PFSK-1 (cell line): ENCODE data around the gene APBA2.

ENCODE experiments used
- FOXP2 ChIP-seq: optimal IDR thresholded peaks from 2 replicates; pipeline ENCODE3; 2011; ENCODE audit warnings: borderline replicate concordance, control low read depth, inconsistent platforms; ENCODE audit not compliant: insufficient read depth; ENCODE audit errors: extremely low read length, extremely low read depth
- POLR2AphosphoS5 ChIP-seq: IDR thresholded peaks from 2 replicates; pipeline ENCODE4 v1.6.1; 2012; ENCODE audit warnings: low read depth, mild to moderate bottlenecking, control low read depth, low read length, moderate library complexity
- REST ChIP-seq, 2 experiments: IDR thresholded peaks; 2 replicates each; pipeline versions ENCODE4 v1.6.1 to v1.8.0; 2011 to 2012; ENCODE audit warnings: low read depth in 2 of 2, low read length in 2 of 2, control low read depth in 1 of 2, inconsistent platforms in 1 of 2, mild to moderate bottlenecking in 1 of 2, moderate library complexity in 1 of 2; ENCODE audit not compliant: insufficient read depth in 1 of 2
- SIN3A ChIP-seq: IDR thresholded peaks from 2 replicates; pipeline ENCODE4 v1.6.1; 2012; ENCODE audit warnings: mild to moderate bottlenecking, low read length, moderate library complexity, borderline replicate concordance; ENCODE audit not compliant: insufficient read depth
- TAF1 ChIP-seq: IDR thresholded peaks from 2 replicates; pipeline ENCODE4 v1.6.1; 2012; ENCODE audit warnings: low read length, control low read depth, borderline replicate concordance; ENCODE audit not compliant: insufficient read depth

The APBA2 gene

GRCh38 chr15:29044503-29044901 lies 158.7 kb downstream of the APBA2 start:
- TF ChIP-seq SIN3A (no peak), TAF1 (no peak), REST (IDR thresholded peaks at IDR 0.05; ENCODE audit: insufficient read depth in 1 of 2, low read depth in 2 of 2, low read length in 2 of 2) (no peak), FOXP2 (no peak), POLR2AphosphoS5 (no peak)

GRCh38 chr15:29045717-29046116 lies 159.9 kb downstream of the APBA2 start:
- TF ChIP-seq SIN3A (no peak), POLR2AphosphoS5 (no peak), TAF1 (no peak), FOXP2 (no peak), REST (IDR thresholded peaks at IDR 0.05; ENCODE audit: insufficient read depth in 1 of 2, low read depth in 2 of 2, low read length in 2 of 2) (no peak)

- TF ChIP-seq TAF1 (no peak), FOXP2 (no peak), SIN3A (no peak), POLR2AphosphoS5 (no peak), REST (IDR thresholded peaks at IDR 0.05; ENCODE audit: insufficient read depth in 1 of 2, low read depth in 2 of 2, low read length in 2 of 2) (no peak)
Measured at GRCh38 chr15:29046281-29046810, 160.6 kb downstream of the APBA2 start.

GRCh38 chr15:29046977-29047376 lies 161.2 kb downstream of the APBA2 start:
- TF ChIP-seq FOXP2 (no peak), POLR2AphosphoS5 (no peak), REST (IDR thresholded peaks at IDR 0.05; ENCODE audit: insufficient read depth in 1 of 2, low read depth in 2 of 2, low read length in 2 of 2) (no peak), SIN3A (no peak), TAF1 (no peak)

- TF ChIP-seq POLR2AphosphoS5 (no peak), TAF1 (no peak), REST (IDR thresholded peaks at IDR 0.05; ENCODE audit: insufficient read depth in 1 of 2, low read depth in 2 of 2, low read length in 2 of 2) (no peak), SIN3A (no peak), FOXP2 (no peak)
Measured at GRCh38 chr15:29048011-29048410, 162.2 kb downstream of the APBA2 start.
